Fibroblast of pulmonary artery (primary cell): ENCODE measurements around the gene TXNRD2.
A peak's percentile ranks its signal among the peaks of the same experiment; 100 is the strongest.

Experiments used
- DNase-seq: peaks from one replicate; pipeline ENCODE4 v3.0.0-alpha.2; 2010; ENCODE audit warnings: low read depth
- H3K4me3 ChIP-seq: replicated peaks from 2 replicates; pipeline ENCODE4 v1.5.1; 2011; ENCODE audit warnings: low read depth, mild to moderate bottlenecking, control low read depth, low read length, moderate library complexity
- CTCF ChIP-seq: IDR thresholded peaks from 2 replicates; pipeline ENCODE4 v1.5.1; 2011; ENCODE audit warnings: mild to moderate bottlenecking, control low read depth, low read length, inconsistent platforms; ENCODE audit errors: missing control alignments

The TXNRD2 gene

GRCh38 chr22:19868773-19869471, 72.7 kb downstream of the TXNRD2 start:
- no peak for DNase-seq
- H3K4me3 ChIP-seq, result no peak overlapping the region
- no peak for TF ChIP-seq CTCF

- no peak overlapping the region for H3K4me3 ChIP-seq
- no peak for DNase-seq
- no peak for TF ChIP-seq CTCF
Observed at GRCh38 chr22:19868333-19868732, 73.3 kb downstream of the TXNRD2 start.

GRCh38 chr22:19867617-19868016, 74.0 kb downstream of the TXNRD2 start:
- no peak for DNase-seq
- TF ChIP-seq CTCF, result no peak
- H3K4me3 ChIP-seq, result no peak overlapping the region

GRCh38 chr22:19866665-19867009, 75.0 kb downstream of the TXNRD2 start:
- H3K4me3 ChIP-seq, result no peak overlapping the region
- DNase-seq, result no peak
- TF ChIP-seq CTCF, result no peak

GRCh38 chr22:19865141-19865829, 76.3 kb downstream of the TXNRD2 start:
- DNase-seq, result peak; percentile 49
- no peak for TF ChIP-seq CTCF

GRCh38 chr22:19864538-19865106, 77.0 kb downstream of the TXNRD2 start:
- peak; percentile 40 for DNase-seq
- TF ChIP-seq CTCF, result no peak
- H3K4me3 ChIP-seq, result no peak overlapping the region

More at GRCh38 chr22:19865141-19865829, 76.3 kb downstream of the TXNRD2 start:
- no peak overlapping the region for H3K4me3 ChIP-seq
